ENCODE data around the gene RTP3.

The RTP3 gene

GRCh38 chr3:46524008-46524407 is 26.2 kb downstream of the RTP3 start:
- DNase-seq = no peak
- H3K4me2 ChIP-seq (ENCODE audit: low read depth, low read length) = no peak overlapping the region

GRCh38 chr3:46524832-46525231 is 27.1 kb downstream of the RTP3 start:
- Histone ChIP-seq H3K9me2 (replicated peaks; ENCODE audit: insufficient read depth, low read length) (no peaks in the 10 kb centered on the region), H3K4me2 (ENCODE audit: low read depth, low read length) (no peak overlapping the region), H3K4me1 (ENCODE audit: low read length) (no peaks in the 10 kb centered on the region), H3K27me3 (replicated peaks; ENCODE audit: insufficient read depth, low read length) (no peaks in the 10 kb centered on the region), H4K20me1 (ENCODE audit: insufficient read depth, low read length) (no peaks in the 10 kb centered on the region), H3K9me3 (replicated peaks; ENCODE audit: insufficient read depth, low read length) (no peaks in the 10 kb centered on the region), H3K79me2 (ENCODE audit: low read length) (no peaks in the 10 kb centered on the region), H3K36me3 (replicated peaks; ENCODE audit: insufficient read depth, low read length) (no peaks in the 10 kb centered on the region), H3K27ac (ENCODE audit: low read length) (no peak overlapping the region), H3F3A (ENCODE audit: insufficient read depth, low read length) (no peaks in the 10 kb centered on the region), H3K9ac (ENCODE audit: low read length) (no peak overlapping the region), H2AFZ (ENCODE audit: low read length) (no peak overlapping the region), H3K4me3 (ENCODE audit: low read length) (no peak overlapping the region)
- TF ChIP-seq EZH2phosphoT487 (IDR thresholded peaks at IDR 0.05; ENCODE audit: low read length) (no peak), EZH2 (optimal IDR thresholded peaks at IDR 0.05; ENCODE audit: low read depth, low read length) (no peak), CTCF (IDR thresholded peaks at IDR 0.05; ENCODE audit: low read length) (no peak)
- no peak for DNase-seq

More at GRCh38 chr3:46524008-46524407, 26.2 kb downstream of the RTP3 start:
- Histone ChIP-seq H3K27me3 (replicated peaks; ENCODE audit: insufficient read depth, low read length) (no peaks in the 10 kb centered on the region), H3K79me2 (ENCODE audit: low read length) (no peaks in the 10 kb centered on the region), H4K20me1 (ENCODE audit: insufficient read depth, low read length) (no peaks in the 10 kb centered on the region), H3K9me3 (replicated peaks; ENCODE audit: insufficient read depth, low read length) (no peaks in the 10 kb centered on the region), H3K36me3 (replicated peaks; ENCODE audit: insufficient read depth, low read length) (no peaks in the 10 kb centered on the region), H3K9ac (ENCODE audit: low read length) (no peak overlapping the region), H3K4me3 (ENCODE audit: low read length) (no peak overlapping the region), H3K27ac (ENCODE audit: low read length) (no peak overlapping the region), H3F3A (ENCODE audit: insufficient read depth, low read length) (no peaks in the 10 kb centered on the region), H3K9me2 (replicated peaks; ENCODE audit: insufficient read depth, low read length) (no peaks in the 10 kb centered on the region), H3K4me1 (ENCODE audit: low read length) (no peaks in the 10 kb centered on the region), H2AFZ (ENCODE audit: low read length) (no peak overlapping the region)
- TF ChIP-seq EZH2phosphoT487 (IDR thresholded peaks at IDR 0.05; ENCODE audit: low read length) (no peak), EZH2 (optimal IDR thresholded peaks at IDR 0.05; ENCODE audit: low read depth, low read length) (no peak), CTCF (IDR thresholded peaks at IDR 0.05; ENCODE audit: low read length) (no peak)

GRCh38 chr3:46527239-46527638 is 29.5 kb downstream of the RTP3 start:
- H4K20me1 ChIP-seq (ENCODE audit: insufficient read depth, low read length) = no peaks in the 10 kb centered on the region
- no peak overlapping the region for H3K9ac ChIP-seq (ENCODE audit: low read length)
- no peak for DNase-seq
- H2AFZ ChIP-seq (ENCODE audit: low read length) = no peak overlapping the region
- no peak overlapping the region for H3K4me2 ChIP-seq (ENCODE audit: low read depth, low read length)
- no peak overlapping the region for H3K4me3 ChIP-seq (ENCODE audit: low read length)
- no peak for TF ChIP-seq CTCF (IDR thresholded peaks at IDR 0.05; ENCODE audit: low read length)
- no peak for TF ChIP-seq EZH2phosphoT487 (IDR thresholded peaks at IDR 0.05; ENCODE audit: low read length)
- no peak for TF ChIP-seq EZH2 (optimal IDR thresholded peaks at IDR 0.05; ENCODE audit: low read depth, low read length)
- H3K4me1 ChIP-seq (ENCODE audit: low read length) = no peaks in the 10 kb centered on the region
- H3K9me3 ChIP-seq (replicated peaks; ENCODE audit: insufficient read depth, low read length) = no peaks in the 10 kb centered on the region
- H3K27me3 ChIP-seq (replicated peaks; ENCODE audit: insufficient read depth, low read length) = no peaks in the 10 kb centered on the region
- no peaks in the 10 kb centered on the region for H3K36me3 ChIP-seq (replicated peaks; ENCODE audit: insufficient read depth, low read length)
- H3K79me2 ChIP-seq (ENCODE audit: low read length) = no peaks in the 10 kb centered on the region
- no peaks in the 10 kb centered on the region for H3F3A ChIP-seq (ENCODE audit: insufficient read depth, low read length)
- H3K9me2 ChIP-seq (replicated peaks; ENCODE audit: insufficient read depth, low read length) = no peaks in the 10 kb centered on the region
- H3K27ac ChIP-seq (ENCODE audit: low read length) = no peak overlapping the region

Data from MM.1S (cell line).